HepG2 (cell line): Measurements from ENCODE around the gene NUTF2. TPM values are rescaled to one million over a fixed set of nuclear protein-coding genes. Genes with fewer than 3 reads are reported as not detected.

Source experiments
- MATR3 ChIP-seq: sonication (generic); formaldehyde crosslinking; IDR thresholded peaks from 2 replicates; pipeline ENCODE4 v1.4.0; 2020; ENCODE audit warnings: missing genetic modification reagents
- MAZ ChIP-seq, 2 experiments: sonication (generic) in 1 of 2; formaldehyde crosslinking in 1 of 2; IDR thresholded peaks; 2 replicates each; pipeline versions ENCODE4 v1.5.0 to v1.6.1; 2012 to 2020; ENCODE audit warnings: low read depth in 2 of 2, mild to moderate bottlenecking in 2 of 2, borderline replicate concordance in 1 of 2, improper control_type of control experiment in 1 of 2, low read length in 1 of 2, missing genetic modification reagents in 1 of 2, moderate library complexity in 1 of 2
- SOX6 ChIP-seq, 2 experiments: fragments of 450-650 bp in 1 of 2; sonication (generic) in 1 of 2; formaldehyde crosslinking in 1 of 2; IDR thresholded peaks; 2 replicates each; pipeline versions ENCODE4 v1.4.0 to v1.6.1; 2017 to 2020; ENCODE audit warnings: antibody characterized with exemption in 1 of 2, mild to moderate bottlenecking in 1 of 2, missing genetic modification reagents in 1 of 2
- ZFP36L2 ChIP-seq: sonication (generic); formaldehyde crosslinking; IDR thresholded peaks from 2 replicates; pipeline ENCODE4 v1.4.0; 2020; ENCODE audit warnings: missing genetic modification reagents
- ZIK1 ChIP-seq: sonication (generic); formaldehyde crosslinking; IDR thresholded peaks from 2 replicates; pipeline ENCODE4 v1.5.0; 2020; ENCODE audit warnings: mild to moderate bottlenecking, low read depth, missing genetic modification reagents, borderline replicate concordance
- ZNF264 ChIP-seq: sonication (generic); formaldehyde crosslinking; IDR thresholded peaks from 2 replicates; pipeline ENCODE4 v1.4.0; 2020; ENCODE audit warnings: missing genetic modification reagents
- ZNF619 ChIP-seq: sonication (generic); formaldehyde crosslinking; IDR thresholded peaks from 2 replicates; pipeline ENCODE4 v1.4.0; 2020; ENCODE audit warnings: mild to moderate bottlenecking, missing genetic modification reagents
- polyA plus RNA-seq, 8 experiments: library from polyadenylated mRNA; depleted of rRNA in 3 of 8; stranded (reverse) in 7 of 8; unstranded in 1 of 8; fragments of >200 nt; fragmentation: Illumina TruSeq in 4 of 8; extraction: Trizol in 4 of 8; gene quantifications; 2 replicates each; pipeline versions ENCODE4 v1.2.1 to v1.2.3, GENCODE V29; 2011 to 2016; ENCODE audit warnings: low read depth in 4 of 8, missing spikeins in 1 of 8, mixed read lengths in 1 of 8; ENCODE audit not compliant: insufficient read depth in 1 of 8
- total RNA-seq, 5 experiments: library from RNA; depleted of rRNA; stranded (reverse); fragments of >200 nt; fragmentation: Illumina TruSeq; extraction: Trizol; gene quantifications; 2 replicates each; pipeline ENCODE4 v1.2.3, GENCODE V29; 2016; ENCODE audit warnings: low read depth in 1 of 5
- TF ChIP-seq, protein P1 (sequence below): sonication (generic); formaldehyde crosslinking; IDR thresholded peaks from 2 replicates; pipeline ENCODE4 v1.9.0; 2021; ENCODE audit warnings: mild to moderate bottlenecking, missing genetic modification reagents
- TF ChIP-seq, protein P2 (sequence below): sonication (generic); formaldehyde crosslinking; IDR thresholded peaks from one replicate; pipeline ENCODE4 v1.5.1; 2020; ENCODE audit warnings: mild to moderate bottlenecking, missing genetic modification reagents; ENCODE audit errors: not compliant biosample characterization
- TF ChIP-seq, protein P3 (sequence below): sonication (generic); formaldehyde crosslinking; IDR thresholded peaks from 2 replicates; pipeline ENCODE4 v1.4.0; 2020; ENCODE audit warnings: mild to moderate bottlenecking, missing genetic modification reagents

The NUTF2 gene
- total and polyA plus RNA-seq, 2 of the 13 experiments (the other 11 are each of a cell fraction or from before 2014, with no cell fraction given): 168 to 214 TPM

DNA sequence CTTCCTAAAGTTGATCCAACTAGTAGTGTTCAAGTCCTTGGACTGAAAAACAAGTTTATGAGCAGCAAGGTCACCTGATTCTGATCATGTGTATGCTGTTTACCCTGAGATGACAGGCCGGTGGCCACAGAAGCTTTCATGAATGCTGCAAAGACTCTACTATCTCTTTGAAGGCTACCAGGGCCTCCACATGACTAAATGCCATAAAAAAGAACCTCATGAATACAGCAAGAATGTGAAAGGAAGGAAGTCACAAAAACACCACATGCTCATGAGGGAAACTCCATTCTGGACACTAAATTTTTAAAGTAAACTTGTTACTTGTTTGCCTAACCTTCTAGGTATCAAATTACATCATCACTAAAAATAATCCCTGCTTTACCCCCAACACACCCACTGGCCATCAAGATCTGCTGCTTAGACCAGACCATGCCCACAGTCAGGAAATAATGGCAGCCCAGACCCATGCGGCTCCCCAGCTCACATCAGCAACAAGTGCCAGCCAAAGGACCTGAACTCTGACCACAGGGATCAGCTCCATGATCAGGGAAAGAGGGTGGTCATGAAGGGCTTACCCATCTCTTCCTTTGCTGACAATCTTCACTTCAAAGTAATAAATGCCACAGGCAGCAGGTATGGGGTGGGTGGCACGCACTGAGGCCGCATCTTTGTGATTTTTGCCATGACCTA is 41.7 kb upstream of the NUTF2 start (continued):
- TF ChIP-seq ZNF264 (CRISPR knock-in tag) (no peak), MATR3 (CRISPR knock-in tag) (no peak), ZIK1 (CRISPR knock-in tag) (no peak), ZFP36L2 (CRISPR knock-in tag) (no peak), ZNF619 (CRISPR knock-in tag) (no peak), MAZ (IDR thresholded peaks at IDR 0.05; ENCODE audit: borderline replicate concordance, low read depth, low read length) (no peak), MAZ (CRISPR knock-in tag; IDR thresholded peaks at IDR 0.05; ENCODE audit: low read depth) (no peak), SOX6 (IDR thresholded peaks at IDR 0.05) (no peak), SOX6 (CRISPR knock-in tag; IDR thresholded peaks at IDR 0.05) (peak; percentile 33; the same call in 1 of the 2 replicates)
- TF ChIP-seq, protein P1, sequence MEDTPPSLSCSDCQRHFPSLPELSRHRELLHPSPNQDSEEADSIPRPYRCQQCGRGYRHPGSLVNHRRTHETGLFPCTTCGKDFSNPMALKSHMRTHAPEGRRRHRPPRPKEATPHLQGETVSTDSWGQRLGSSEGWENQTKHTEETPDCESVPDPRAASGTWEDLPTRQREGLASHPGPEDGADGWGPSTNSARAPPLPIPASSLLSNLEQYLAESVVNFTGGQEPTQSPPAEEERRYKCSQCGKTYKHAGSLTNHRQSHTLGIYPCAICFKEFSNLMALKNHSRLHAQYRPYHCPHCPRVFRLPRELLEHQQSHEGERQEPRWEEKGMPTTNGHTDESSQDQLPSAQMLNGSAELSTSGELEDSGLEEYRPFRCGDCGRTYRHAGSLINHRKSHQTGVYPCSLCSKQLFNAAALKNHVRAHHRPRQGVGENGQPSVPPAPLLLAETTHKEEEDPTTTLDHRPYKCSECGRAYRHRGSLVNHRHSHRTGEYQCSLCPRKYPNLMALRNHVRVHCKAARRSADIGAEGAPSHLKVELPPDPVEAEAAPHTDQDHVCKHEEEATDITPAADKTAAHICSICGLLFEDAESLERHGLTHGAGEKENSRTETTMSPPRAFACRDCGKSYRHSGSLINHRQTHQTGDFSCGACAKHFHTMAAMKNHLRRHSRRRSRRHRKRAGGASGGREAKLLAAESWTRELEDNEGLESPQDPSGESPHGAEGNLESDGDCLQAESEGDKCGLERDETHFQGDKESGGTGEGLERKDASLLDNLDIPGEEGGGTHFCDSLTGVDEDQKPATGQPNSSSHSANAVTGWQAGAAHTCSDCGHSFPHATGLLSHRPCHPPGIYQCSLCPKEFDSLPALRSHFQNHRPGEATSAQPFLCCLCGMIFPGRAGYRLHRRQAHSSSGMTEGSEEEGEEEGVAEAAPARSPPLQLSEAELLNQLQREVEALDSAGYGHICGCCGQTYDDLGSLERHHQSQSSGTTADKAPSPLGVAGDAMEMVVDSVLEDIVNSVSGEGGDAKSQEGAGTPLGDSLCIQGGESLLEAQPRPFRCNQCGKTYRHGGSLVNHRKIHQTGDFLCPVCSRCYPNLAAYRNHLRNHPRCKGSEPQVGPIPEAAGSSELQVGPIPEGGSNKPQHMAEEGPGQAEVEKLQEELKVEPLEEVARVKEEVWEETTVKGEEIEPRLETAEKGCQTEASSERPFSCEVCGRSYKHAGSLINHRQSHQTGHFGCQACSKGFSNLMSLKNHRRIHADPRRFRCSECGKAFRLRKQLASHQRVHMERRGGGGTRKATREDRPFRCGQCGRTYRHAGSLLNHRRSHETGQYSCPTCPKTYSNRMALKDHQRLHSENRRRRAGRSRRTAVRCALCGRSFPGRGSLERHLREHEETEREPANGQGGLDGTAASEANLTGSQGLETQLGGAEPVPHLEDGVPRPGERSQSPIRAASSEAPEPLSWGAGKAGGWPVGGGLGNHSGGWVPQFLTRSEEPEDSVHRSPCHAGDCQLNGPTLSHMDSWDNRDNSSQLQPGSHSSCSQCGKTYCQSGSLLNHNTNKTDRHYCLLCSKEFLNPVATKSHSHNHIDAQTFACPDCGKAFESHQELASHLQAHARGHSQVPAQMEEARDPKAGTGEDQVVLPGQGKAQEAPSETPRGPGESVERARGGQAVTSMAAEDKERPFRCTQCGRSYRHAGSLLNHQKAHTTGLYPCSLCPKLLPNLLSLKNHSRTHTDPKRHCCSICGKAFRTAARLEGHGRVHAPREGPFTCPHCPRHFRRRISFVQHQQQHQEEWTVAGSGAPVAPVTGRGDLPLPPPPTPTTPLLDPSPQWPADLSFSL: 0 out of 2 replicates have a peak, but pooled peaks have one; percentile 37
- TF ChIP-seq, protein P2, sequence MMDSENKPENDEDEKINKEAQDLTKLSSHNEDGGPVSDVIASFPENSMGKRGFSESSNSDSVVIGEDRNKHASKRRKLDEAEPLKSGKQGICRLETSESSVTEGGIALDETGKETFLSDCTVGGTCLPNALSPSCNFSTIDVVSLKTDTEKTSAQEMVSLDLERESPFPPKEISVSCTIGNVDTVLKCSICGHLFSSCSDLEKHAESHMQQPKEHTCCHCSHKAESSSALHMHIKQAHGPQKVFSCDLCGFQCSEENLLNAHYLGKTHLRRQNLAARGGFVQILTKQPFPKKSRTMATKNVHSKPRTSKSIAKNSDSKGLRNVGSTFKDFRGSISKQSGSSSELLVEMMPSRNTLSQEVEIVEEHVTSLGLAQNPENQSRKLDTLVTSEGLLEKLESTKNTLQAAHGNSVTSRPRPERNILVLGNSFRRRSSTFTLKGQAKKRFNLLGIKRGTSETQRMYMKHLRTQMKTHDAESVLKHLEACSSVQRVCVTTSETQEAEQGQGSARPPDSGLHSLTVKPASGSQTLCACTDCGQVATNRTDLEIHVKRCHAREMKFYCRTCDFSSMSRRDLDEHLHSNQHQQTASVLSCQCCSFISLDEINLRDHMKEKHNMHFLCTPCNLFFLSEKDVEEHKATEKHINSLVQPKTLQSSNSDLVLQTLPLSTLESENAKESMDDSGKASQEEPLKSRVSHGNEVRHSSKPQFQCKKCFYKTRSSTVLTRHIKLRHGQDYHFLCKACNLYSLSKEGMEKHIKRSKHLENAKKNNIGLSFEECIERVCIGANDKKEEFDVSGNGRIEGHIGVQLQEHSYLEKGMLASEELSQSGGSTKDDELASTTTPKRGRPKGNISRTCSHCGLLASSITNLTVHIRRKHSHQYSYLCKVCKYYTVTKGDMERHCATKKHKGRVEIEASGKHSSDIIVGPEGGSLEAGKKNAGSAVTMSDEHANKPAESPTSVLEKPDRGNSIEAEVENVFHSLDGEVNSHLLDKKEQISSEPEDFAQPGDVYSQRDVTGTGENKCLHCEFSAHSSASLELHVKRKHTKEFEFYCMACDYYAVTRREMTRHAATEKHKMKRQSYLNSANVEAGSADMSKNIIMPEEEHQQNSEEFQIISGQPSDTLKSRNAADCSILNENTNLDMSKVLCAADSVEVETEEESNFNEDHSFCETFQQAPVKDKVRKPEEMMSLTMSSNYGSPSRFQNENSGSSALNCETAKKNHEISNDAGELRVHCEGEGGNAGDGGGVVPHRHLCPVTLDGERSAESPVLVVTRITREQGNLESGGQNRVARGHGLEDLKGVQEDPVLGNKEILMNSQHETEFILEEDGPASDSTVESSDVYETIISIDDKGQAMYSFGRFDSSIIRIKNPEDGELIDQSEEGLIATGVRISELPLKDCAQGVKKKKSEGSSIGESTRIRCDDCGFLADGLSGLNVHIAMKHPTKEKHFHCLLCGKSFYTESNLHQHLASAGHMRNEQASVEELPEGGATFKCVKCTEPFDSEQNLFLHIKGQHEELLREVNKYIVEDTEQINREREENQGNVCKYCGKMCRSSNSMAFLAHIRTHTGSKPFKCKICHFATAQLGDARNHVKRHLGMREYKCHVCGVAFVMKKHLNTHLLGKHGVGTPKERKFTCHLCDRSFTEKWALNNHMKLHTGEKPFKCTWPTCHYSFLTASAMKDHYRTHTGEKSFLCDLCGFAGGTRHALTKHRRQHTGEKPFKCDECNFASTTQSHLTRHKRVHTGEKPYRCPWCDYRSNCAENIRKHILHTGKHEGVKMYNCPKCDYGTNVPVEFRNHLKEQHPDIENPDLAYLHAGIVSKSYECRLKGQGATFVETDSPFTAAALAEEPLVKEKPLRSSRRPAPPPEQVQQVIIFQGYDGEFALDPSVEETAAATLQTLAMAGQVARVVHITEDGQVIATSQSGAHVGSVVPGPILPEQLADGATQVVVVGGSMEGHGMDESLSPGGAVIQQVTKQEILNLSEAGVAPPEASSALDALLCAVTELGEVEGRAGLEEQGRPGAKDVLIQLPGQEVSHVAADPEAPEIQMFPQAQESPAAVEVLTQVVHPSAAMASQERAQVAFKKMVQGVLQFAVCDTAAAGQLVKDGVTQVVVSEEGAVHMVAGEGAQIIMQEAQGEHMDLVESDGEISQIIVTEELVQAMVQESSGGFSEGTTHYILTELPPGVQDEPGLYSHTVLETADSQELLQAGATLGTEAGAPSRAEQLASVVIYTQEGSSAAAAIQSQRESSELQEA: no peak
- TF ChIP-seq, protein P3, sequence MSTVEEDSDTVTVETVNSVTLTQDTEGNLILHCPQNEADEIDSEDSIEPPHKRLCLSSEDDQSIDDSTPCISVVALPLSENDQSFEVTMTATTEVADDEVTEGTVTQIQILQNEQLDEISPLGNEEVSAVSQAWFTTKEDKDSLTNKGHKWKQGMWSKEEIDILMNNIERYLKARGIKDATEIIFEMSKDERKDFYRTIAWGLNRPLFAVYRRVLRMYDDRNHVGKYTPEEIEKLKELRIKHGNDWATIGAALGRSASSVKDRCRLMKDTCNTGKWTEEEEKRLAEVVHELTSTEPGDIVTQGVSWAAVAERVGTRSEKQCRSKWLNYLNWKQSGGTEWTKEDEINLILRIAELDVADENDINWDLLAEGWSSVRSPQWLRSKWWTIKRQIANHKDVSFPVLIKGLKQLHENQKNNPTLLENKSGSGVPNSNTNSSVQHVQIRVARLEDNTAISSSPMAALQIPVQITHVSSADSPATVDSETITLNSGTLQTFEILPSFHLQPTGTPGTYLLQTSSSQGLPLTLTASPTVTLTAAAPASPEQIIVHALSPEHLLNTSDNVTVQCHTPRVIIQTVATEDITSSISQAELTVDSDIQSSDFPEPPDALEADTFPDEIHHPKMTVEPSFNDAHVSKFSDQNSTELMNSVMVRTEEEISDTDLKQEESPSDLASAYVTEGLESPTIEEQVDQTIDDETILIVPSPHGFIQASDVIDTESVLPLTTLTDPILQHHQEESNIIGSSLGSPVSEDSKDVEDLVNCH: no peak
